GM06990 (cell line): Measurements from ENCODE around the gene MAPK10.

Source experiments
- DNase-seq: peaks from one replicate; pipeline ENCODE4 v3.0.0-alpha.2; 2011; ENCODE audit not compliant: insufficient read length; ENCODE audit errors: extremely low read depth
- H3K27me3 ChIP-seq: replicated peaks from 2 replicates; pipeline ENCODE4 v1.6.0; 2011; ENCODE audit warnings: low read length; ENCODE audit not compliant: control insufficient read depth, insufficient read depth
- H3K36me3 ChIP-seq: 2 replicates; pipeline ENCODE4 v1.5.1; 2011; ENCODE audit warnings: low read length; ENCODE audit not compliant: control insufficient read depth, insufficient read depth
- H3K4me3 ChIP-seq: replicated peaks from 2 replicates; pipeline ENCODE4 v1.5.1; 2011; ENCODE audit warnings: low read depth, mild to moderate bottlenecking, control low read depth, low read length
- CTCF ChIP-seq: IDR thresholded peaks from 2 replicates; pipeline ENCODE4 v1.5.1; 2011; ENCODE audit warnings: low read length, control low read depth, mild to moderate bottlenecking, inconsistent platforms; ENCODE audit not compliant: insufficient read depth, poor library complexity, severe bottlenecking

MAPK10 gene

GRCh38 chr4:86141161-86141560, 218.7 kb downstream of the MAPK10 start:
- Histone ChIP-seq H3K36me3 (no peaks in the 10 kb centered on the region), H3K4me3 (no peak overlapping the region), H3K27me3 (no peaks in the 10 kb centered on the region)
- TF ChIP-seq CTCF, result no peak
- no peak for DNase-seq

- no peak for DNase-seq
- Histone ChIP-seq H3K27me3 (no peaks in the 10 kb centered on the region), H3K36me3 (no peaks in the 10 kb centered on the region), H3K4me3 (no peak overlapping the region)
- no peak for TF ChIP-seq CTCF
Observed at GRCh38 chr4:86132468-86132867, 227.4 kb downstream of the MAPK10 start.

- TF ChIP-seq CTCF, result no peak
- DNase-seq, result no peak
- Histone ChIP-seq H3K4me3 (no peak overlapping the region), H3K27me3 (no peaks in the 10 kb centered on the region), H3K36me3 (no peaks in the 10 kb centered on the region)
Observed at GRCh38 chr4:86131456-86131855, 228.4 kb downstream of the MAPK10 start.

- DNase-seq, result no peak
- TF ChIP-seq CTCF, result no peak
- H3K36me3 ChIP-seq, result no peaks in the 10 kb centered on the region
- no peak overlapping the region for H3K4me3 ChIP-seq
- no peaks in the 10 kb centered on the region for H3K27me3 ChIP-seq
Observed at GRCh38 chr4:86130160-86130933, 229.5 kb downstream of the MAPK10 start.

- no peak for TF ChIP-seq CTCF
- Histone ChIP-seq H3K4me3 (no peak overlapping the region), H3K36me3 (no peaks in the 10 kb centered on the region), H3K27me3 (no peaks in the 10 kb centered on the region)
- DNase-seq, result no peak
Observed at GRCh38 chr4:86129546-86129945, 230.3 kb downstream of the MAPK10 start.

- Histone ChIP-seq H3K4me3 (no peak overlapping the region), H3K36me3 (no peaks in the 10 kb centered on the region), H3K27me3 (no peaks in the 10 kb centered on the region)
- TF ChIP-seq CTCF, result no peak
- DNase-seq, result no peak
Observed at GRCh38 chr4:86122404-86122803, 237.4 kb downstream of the MAPK10 start.
